Stimulated activated CD4-positive, alpha-beta T cell treated with anti-CD3 and anti-CD28 coated beads, TNF-alpha, amount 100 ng/mL, for 4 hours (primary cell): ENCODE results near the gene CCNY.
"Not testable (repeated sequence)": the region's sequence is repeated elsewhere in the genome, so short reads cannot be mapped to it uniquely, and the experiment has no call there.

Source experiments
- DNase-seq, 3 experiments: peaks; one replicate each; pipeline ENCODE4 v3.0.0-alpha.2; 2020; ENCODE audit warnings: low read depth in 3 of 3

Gene CCNY

GRCh38 chr10:35516102-35516670 is 179.9 kb downstream of the CCNY start:
- DNase-seq, result no peak

GRCh38 chr10:35517431-35518181 is 181.3 kb downstream of the CCNY start:
- no peak for DNase-seq

- DNase-seq, result not testable (repeated sequence)
Observed at GRCh38 chr10:35518187-35518586, 181.9 kb downstream of the CCNY start.

- no peak for DNase-seq
Observed at GRCh38 chr10:35520996-35521395, 184.7 kb downstream of the CCNY start.

GRCh38 chr10:35523670-35524225 is 187.4 kb downstream of the CCNY start:
- no peak for DNase-seq

GRCh38 chr10:35526746-35527145 is 190.4 kb downstream of the CCNY start:
- DNase-seq, result no peak

- DNase-seq, result no peak
Observed at GRCh38 chr10:35532141-35532540, 195.8 kb downstream of the CCNY start.

GRCh38 chr10:35533565-35533964 is 197.3 kb downstream of the CCNY start:
- DNase-seq, result no peak

GRCh38 chr10:35535136-35535535 is 198.8 kb downstream of the CCNY start:
- no peak for DNase-seq

- DNase-seq, result no peak
Observed at GRCh38 chr10:35536789-35537188, 200.5 kb downstream of the CCNY start.

- DNase-seq, result not testable (repeated sequence)
Observed at GRCh38 chr10:35537925-35538324, 201.6 kb downstream of the CCNY start.

GRCh38 chr10:35540296-35541164 is 204.2 kb downstream of the CCNY start:
- no peak for DNase-seq

- DNase-seq, result no peak
Observed at GRCh38 chr10:35541720-35542119, 205.4 kb downstream of the CCNY start.

GRCh38 chr10:35542303-35542702 is 206.0 kb downstream of the CCNY start:
- no peak for DNase-seq

- no peak for DNase-seq
Observed at GRCh38 chr10:35545079-35545657, 208.9 kb downstream of the CCNY start.

GRCh38 chr10:35545878-35546590 is 209.7 kb downstream of the CCNY start:
- DNase-seq, result no peak

GRCh38 chr10:35546824-35547225 is 210.5 kb downstream of the CCNY start:
- DNase-seq, result no peak

GRCh38 chr10:35552650-35553342 is 216.5 kb downstream of the CCNY start:
- no peak for DNase-seq

- DNase-seq, result no peak
Observed at GRCh38 chr10:35554036-35554435, 217.7 kb downstream of the CCNY start.

GRCh38 chr10:35554461-35555056 is 218.2 kb downstream of the CCNY start:
- DNase-seq, result no peak
